C4-2B (cell line): ENCODE data around the gene PPP1R13B.

Source experiments
- CTCF ChIP-seq: fragments of 450-650 bp; conservative IDR thresholded peaks from 2 replicates; pipeline ENCODE4 v1.5.1; 2017; ENCODE audit warnings: mild to moderate bottlenecking
- ZFX ChIP-seq: fragments of 450-650 bp; IDR thresholded peaks from 2 replicates; pipeline ENCODE4 v1.6.1; 2017

DNA sequence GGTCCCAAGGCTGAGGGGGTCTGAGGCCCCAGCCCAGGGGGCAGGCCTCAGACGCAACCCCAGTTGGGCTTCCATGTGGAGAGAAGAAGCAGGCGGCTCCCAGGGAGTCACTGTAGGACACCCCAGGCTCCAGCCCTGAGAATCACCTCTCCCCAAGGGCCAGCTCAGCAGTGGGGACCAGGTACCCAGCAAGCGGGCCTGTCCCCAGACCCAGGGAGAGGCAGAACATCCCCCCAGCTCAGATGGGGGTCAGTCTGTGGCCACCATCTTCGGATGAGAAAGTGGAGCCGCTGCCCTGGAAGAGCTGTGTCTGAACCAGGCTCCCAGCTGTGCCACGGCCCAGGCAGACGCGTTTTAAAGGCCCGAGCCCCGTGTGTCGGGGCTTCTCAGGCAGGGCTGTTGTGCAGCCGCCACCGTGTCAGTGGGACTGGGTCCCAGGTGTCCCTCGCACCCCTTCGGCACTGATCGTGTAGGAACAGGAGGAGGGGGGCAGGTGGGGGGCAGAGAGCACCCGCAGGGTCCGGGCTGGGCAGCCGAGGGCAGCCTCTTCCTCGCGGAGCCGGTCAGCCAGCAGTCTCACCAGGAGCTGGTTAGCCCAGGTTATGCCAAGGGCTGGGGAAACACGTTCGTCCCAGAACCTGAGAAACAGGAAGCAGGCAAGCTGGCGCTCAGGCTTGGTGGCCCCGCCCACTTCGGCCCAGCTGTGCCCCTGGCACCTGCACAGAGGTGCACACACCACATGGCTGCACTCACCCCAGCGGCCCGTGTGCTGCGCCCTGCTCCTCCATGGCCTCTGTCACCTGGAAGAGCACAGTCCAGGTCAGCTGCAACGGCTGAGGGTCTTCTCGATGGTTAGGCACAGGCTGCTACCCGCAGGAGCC is 148.8 kb downstream of the PPP1R13B start:
- TF ChIP-seq CTCF (no peak), ZFX (peak; percentile 45; the same call in 1 of the 2 replicates)
